Pancreas (tissue), 10 donors: ENCODE results near the gene FNDC3A. TPM values are rescaled to one million over a fixed set of nuclear protein-coding genes. Genes with fewer than 3 reads are reported as not detected.

Experiments used
- ATAC-seq, 4 donors: fragments of 200-7000 bp; cut with Tn5 transposase; one replicate each; pipeline versions ENCODE4 v1.8.0 to v1.9.1; 2020; ENCODE audit warnings: mild to moderate bottlenecking in 4 of 4, moderate library complexity in 4 of 4
- DNase-seq, 6 donors: peaks; one replicate each; pipeline ENCODE4 v3.0.0-alpha.2; 2020
- FAIRE-seq: peaks from 2 replicates; lab custom pipeline; 2012; peaks lifted over from hg19 to GRCh38; lab: Jason Lieb, UNC
- H3K27ac ChIP-seq, 4 donors: fragments of 200-600 bp; sonication (generic); 1 replicate in 3 of 4; 2 replicates in 1 of 4; pipeline versions ENCODE4 v1.5.0 to v1.8.0; 2020
- H3K27me3 ChIP-seq, 4 donors: fragments of 200-600 bp; one replicate each; pipeline ENCODE4 v1.8.0; 2021
- H3K36me3 ChIP-seq, 3 donors: fragments of 200-600 bp; sonication (generic) in 1 of 3; one replicate each; pipeline versions ENCODE4 v1.5.0 to v1.8.0; 2020 to 2021
- H3K4me1 ChIP-seq, 3 donors: fragments of 200-600 bp; one replicate each; pipeline ENCODE4 v1.8.0; 2021
- H3K4me3 ChIP-seq, 4 donors: fragments of 200-600 bp; sonication (generic) in 2 of 4; one replicate each; pipeline versions ENCODE4 v1.5.0 to v1.8.0; 2020 to 2021
- H3K9me3 ChIP-seq, 4 donors: fragments of 200-600 bp; one replicate each; pipeline ENCODE4 v1.8.0; 2021
- CTCF ChIP-seq, 4 donors: fragments of 200-600 bp; sonication (generic) in 3 of 4; IDR thresholded peaks; one replicate each; pipeline versions ENCODE4 v1.5.0 to v1.8.0; 2021; ENCODE audit warnings: antibody characterized with exemption in 4 of 4
- WGBS, 2 donors: extraction: QIAGEN DNeasy Blood & Tissue Kit; methylation state at CpG; one replicate each; pipeline ENCODE4 v1.1.7; 2013; 5-methylcytosine and 5-hydroxymethylcytosine counted together
- intact Hi-C, 3 donors: fragments of 100-400 bp; cut with DNase I; formaldehyde crosslinking; loops; one replicate each; pipeline versions ENCODE4 v1.11.1 to v1.14.2; 2022
- polyA plus RNA-seq, 2 donors: library from polyadenylated mRNA; stranded (reverse); fragments of 200-250 nt; gene quantifications; one replicate each; pipeline ENCODE4 v1.2.3, GENCODE V29; 2013
- total RNA-seq, 6 donors: library from RNA; stranded (reverse); fragmentation: NEBNext Ultra II Directional in 4 of 6; extraction: Animal tissue kit (Norgen Biotek cat#: 25700) in 4 of 6; gene quantifications; one replicate each; pipeline versions ENCODE4 v1.2.1 to v1.2.4, GENCODE V29; 2021 to 2023
- donor health status: healthy with polysubstance abuse.
- donor health status: DM: no; HTN: no; CAD: no; lungs with moderate emphysema.
- donor health status: DM: no; HTN: no; CAD: no.
- donor health status: control.
- donor health status: control.
- donor health status: Bipolar disorder and iron deficiency.
- donor health status: DM: yes; HTN: yes; CAD: no.
- donor health status: DM: no; HTN: no; CAD: no.
- donor health status: DM: no; HTN: no; CAD: no.
- donor health status: DM: yes; HTN: yes; CAD: no.

Gene FNDC3A
- total and polyA plus RNA-seq, 8 donors: 22.4 to 65.5 (median 47.2) TPM

GRCh38 chr13:49185264-49185663 lies 209.6 kb downstream of the FNDC3A start:
- no peak for FAIRE-seq

GRCh38 chr13:49190901-49191300 lies 215.2 kb downstream of the FNDC3A start:
- 89 to 95% methylated on average over 2 of the region's 2 CpGs for WGBS, 2 donors
- DNase-seq (no peak), ATAC-seq (no peak), FAIRE-seq (no peak)
- Histone ChIP-seq H3K4me3 (no peak overlapping the region), H3K9me3 (no peaks in the 10 kb centered on the region), H3K36me3 (peaks cover 10 to 68% (median 22%) of the 10 kb centered on the region in 3 donors), H3K4me1 (peaks cover 0 to 3% (median 0%) of the 10 kb centered on the region in 3 donors), H3K27me3 (no peaks in the 10 kb centered on the region), H3K27ac (no peak overlapping the region)
- TF ChIP-seq CTCF (IDR thresholded peaks at IDR 0.05): no peak
- intact Hi-C loops: no loop called here

More at GRCh38 chr13:49185264-49185663, 209.6 kb downstream of the FNDC3A start:
- Histone ChIP-seq H3K36me3 (peaks cover 12 to 53% (median 15%) of the 10 kb centered on the region in 3 donors), H3K27ac (no peak overlapping the region), H3K4me1 (no peaks in the 10 kb centered on the region), H3K27me3 (no peaks in the 10 kb centered on the region), H3K9me3 (no peaks in the 10 kb centered on the region), H3K4me3 (no peak overlapping the region)
- DNase-seq (no peak), ATAC-seq (peak in 2 of 4 donors; percentile 16 to 18)
- intact Hi-C loops: no loop called here
- WGBS, 2 donors: 60 to 83% methylated on average over 1 of the region's 1 CpG
- no peak for TF ChIP-seq CTCF (IDR thresholded peaks at IDR 0.05)

- ATAC-seq (no peak), FAIRE-seq (no peak), DNase-seq (no peak)
- Histone ChIP-seq H3K4me1 (no peaks in the 10 kb centered on the region), H3K36me3 (peaks cover 0 to 63% (median 23%) of the 10 kb centered on the region in 3 donors), H3K9me3 (no peaks in the 10 kb centered on the region), H3K27me3 (no peaks in the 10 kb centered on the region), H3K4me3 (no peak overlapping the region), H3K27ac (no peak overlapping the region)
- WGBS, 2 donors: 90 to 92% methylated on average over 3 of the region's 3 CpGs
- intact Hi-C loops: no loop called here
- no peak for TF ChIP-seq CTCF (IDR thresholded peaks at IDR 0.05)
Measured at GRCh38 chr13:49206641-49207040, 230.9 kb downstream of the FNDC3A start.

- no peak for TF ChIP-seq CTCF (IDR thresholded peaks at IDR 0.05)
- no peak for FAIRE-seq
- no peak overlapping the region for H3K4me3 ChIP-seq
- WGBS, 2 donors: 95 to 97% methylated on average over 4 of the region's 4 CpGs
- peaks cover 0 to 44% (median 16%) of the 10 kb centered on the region in 3 donors for H3K36me3 ChIP-seq
- ATAC-seq: no peak
- no peaks in the 10 kb centered on the region for H3K4me1 ChIP-seq
- DNase-seq: no peak
- H3K27ac ChIP-seq: no peak overlapping the region
- intact Hi-C loops: no loop called here
- no peaks in the 10 kb centered on the region for H3K9me3 ChIP-seq
- H3K27me3 ChIP-seq: no peaks in the 10 kb centered on the region
Measured at GRCh38 chr13:49208619-49209018, 232.9 kb downstream of the FNDC3A start.

- ATAC-seq: no peak
- H3K27me3 ChIP-seq: no peaks in the 10 kb centered on the region
- H3K4me1 ChIP-seq: peaks cover 0 to 4% (median 0%) of the 10 kb centered on the region in 3 donors
- H3K36me3 ChIP-seq: peaks cover 0 to 29% (median 9%) of the 10 kb centered on the region in 3 donors
- H3K4me3 ChIP-seq: no peak overlapping the region
- no peak for FAIRE-seq
- no peak for DNase-seq
- 91 to 97% methylated on average over 1 of the region's 1 CpG for WGBS, 2 donors
- no peaks in the 10 kb centered on the region for H3K9me3 ChIP-seq
- intact Hi-C loops: no loop called here
- H3K27ac ChIP-seq: no peak overlapping the region
- no peak for TF ChIP-seq CTCF (IDR thresholded peaks at IDR 0.05)
Measured at GRCh38 chr13:49210114-49210513, 234.4 kb downstream of the FNDC3A start.
